Brain microvascular endothelial cell (primary cell): ENCODE data around the gene KLK15.

Experiments
- DNase-seq: peaks from one replicate; pipeline ENCODE4 v3.0.0-alpha.2; 2020
- H3K27ac ChIP-seq: fragments of 250-450 bp; sonication (Bioruptor Pico); 2 replicates; pipeline ENCODE4 v1.5.1; 2020; ENCODE audit warnings: mild to moderate bottlenecking, moderate library complexity
- H3K27me3 ChIP-seq: fragments of 250-450 bp; sonication (Bioruptor Pico); replicated peaks from 2 replicates; pipeline ENCODE4 v1.5.1; 2020; ENCODE audit warnings: mild to moderate bottlenecking
- H3K36me3 ChIP-seq: fragments of 250-450 bp; sonication (Bioruptor Pico); replicated peaks from 2 replicates; pipeline ENCODE4 v1.5.1; 2020; ENCODE audit warnings: mild to moderate bottlenecking
- H3K4me3 ChIP-seq: 2 replicates; pipeline ENCODE4 v1.5.1; 2011; ENCODE audit warnings: low read depth, mild to moderate bottlenecking, control low read depth, low read length, moderate library complexity
- CTCF ChIP-seq: IDR thresholded peaks from 2 replicates; pipeline ENCODE4 v1.5.1; 2011; ENCODE audit warnings: low read depth, mild to moderate bottlenecking, moderate library complexity, low read length, control low read depth, inconsistent platforms; ENCODE audit errors: missing control alignments
- in situ Hi-C: cut with HindIII; loops from 2 replicates; pipeline ENCODE4 v1.10.0; 2017; ENCODE audit warnings: low sequenced_read_pairs, low pct_ligation_motif_present

KLK15 gene

GRCh38 chr19:50833117-50833801, at the start of gene KLK15:
Gene KLK15, minus strand, starts transcription at chr19:50833574. Its CDS starts 2,082 bp downstream, at chr19:50831492.
- H3K27me3 ChIP-seq: no peaks in the 10 kb centered on the region
- no peak for TF ChIP-seq CTCF
- DNase-seq: no peak
- no peak within 1 kb of the TSS for H3K27ac ChIP-seq
- in situ Hi-C loops: no loop called here
- no peaks in the 10 kb centered on the region for H3K36me3 ChIP-seq
- no peak within 1 kb of the TSS for H3K4me3 ChIP-seq

GRCh38 chr19:50882188-50882587, 48.8 kb upstream of the KLK15 start:
- no peak for DNase-seq
- H3K4me3 ChIP-seq: no peak overlapping the region
- H3K27me3 ChIP-seq: no peaks in the 10 kb centered on the region
- TF ChIP-seq CTCF: no peak
- no peaks in the 10 kb centered on the region for H3K36me3 ChIP-seq
- H3K27ac ChIP-seq: no peak overlapping the region
- in situ Hi-C loops: no loop called here

- in situ Hi-C loops: no loop called here
- Histone ChIP-seq H3K27ac (no peak overlapping the region), H3K36me3 (no peaks in the 10 kb centered on the region), H3K4me3 (no peak overlapping the region), H3K27me3 (no peaks in the 10 kb centered on the region)
- DNase-seq: no peak
- TF ChIP-seq CTCF: no peak
These were observed 46.9 kb upstream of the KLK15 start for GRCh38 chr19:50880241-50880640.

- in situ Hi-C loops: no loop called here
- Histone ChIP-seq H3K27me3 (no peaks in the 10 kb centered on the region), H3K27ac (no peak overlapping the region), H3K36me3 (no peaks in the 10 kb centered on the region), H3K4me3 (no peak overlapping the region)
- no peak for DNase-seq
- no peak for TF ChIP-seq CTCF
These were observed 45.5 kb upstream of the KLK15 start for GRCh38 chr19:50878851-50879250.

GRCh38 chr19:50877338-50877737, 44.0 kb upstream of the KLK15 start:
- Histone ChIP-seq H3K4me3 (no peak overlapping the region), H3K27me3 (no peaks in the 10 kb centered on the region), H3K27ac (no peak overlapping the region), H3K36me3 (no peaks in the 10 kb centered on the region)
- in situ Hi-C loops: no loop called here
- no peak for DNase-seq
- TF ChIP-seq CTCF: no peak

GRCh38 chr19:50876456-50876855, 43.1 kb upstream of the KLK15 start:
- no peak overlapping the region for H3K4me3 ChIP-seq
- H3K27me3 ChIP-seq: no peaks in the 10 kb centered on the region
- H3K27ac ChIP-seq: no peak overlapping the region
- no peaks in the 10 kb centered on the region for H3K36me3 ChIP-seq
- TF ChIP-seq CTCF: no peak
- no peak for DNase-seq
- in situ Hi-C loops: no loop called here
